Activated CD4-positive, alpha-beta T cell treated with anti-CD3 and anti-CD28 coated beads for 48 hours (primary cell): ENCODE data around the gene TMEM120A.
"Not testable (repeated sequence)": the region's sequence is repeated elsewhere in the genome, so short reads cannot be mapped to it uniquely, and the experiment has no call there.

Experiments
- DNase-seq: peaks from one replicate; pipeline ENCODE4 v3.0.0-alpha.2; 2020

TMEM120A gene

GRCh38 chr7:75994388-75995051, at the start of gene TMEM120A:
Gene TMEM120A, minus strand, starts transcription at chr7:75994595. Its CDS starts 25 bp downstream, at chr7:75994570.
- DNase-seq = peak; percentile 95

- DNase-seq = no peak
These were observed 45.7 kb upstream of the TMEM120A start for GRCh38 chr7:76040126-76040525.

GRCh38 chr7:76037310-76037709, 42.9 kb upstream of the TMEM120A start:
- DNase-seq = no peak

- no peak for DNase-seq
These were observed 37.6 kb upstream of the TMEM120A start for GRCh38 chr7:76031964-76032363.

- DNase-seq = not testable (repeated sequence)
These were observed 35.3 kb upstream of the TMEM120A start for GRCh38 chr7:76029682-76030081.

- no peak for DNase-seq
These were observed 28.6 kb upstream of the TMEM120A start for GRCh38 chr7:76023002-76023401.

- no peak for DNase-seq
These were observed 27.8 kb upstream of the TMEM120A start for GRCh38 chr7:76022026-76022780.

GRCh38 chr7:76020031-76020714, 25.8 kb upstream of the TMEM120A start:
- peak; percentile 80 for DNase-seq

GRCh38 chr7:76018520-76018919, 24.1 kb upstream of the TMEM120A start:
- DNase-seq = not testable (repeated sequence)

- DNase-seq = no peak
These were observed 22.0 kb upstream of the TMEM120A start for GRCh38 chr7:76016191-76016947.

GRCh38 chr7:76011442-76011861, 17.1 kb upstream of the TMEM120A start:
- DNase-seq = no peak

- DNase-seq = no peak
These were observed 15.5 kb upstream of the TMEM120A start for GRCh38 chr7:76009672-76010600.

- no peak for DNase-seq
These were observed 13.8 kb upstream of the TMEM120A start for GRCh38 chr7:76008156-76008687.

GRCh38 chr7:76005004-76005403, 10.6 kb upstream of the TMEM120A start:
- DNase-seq = not testable (repeated sequence)

- DNase-seq = no peak
These were observed 9.0 kb upstream of the TMEM120A start for GRCh38 chr7:76003351-76003750.

GRCh38 chr7:76002822-76003221, 8.4 kb upstream of the TMEM120A start:
- DNase-seq = no peak

GRCh38 chr7:76002139-76002538, 7.7 kb upstream of the TMEM120A start:
- DNase-seq = no peak

- no peak for DNase-seq
These were observed 6.2 kb upstream of the TMEM120A start for GRCh38 chr7:76000566-76000965.

- DNase-seq = no peak
These were observed 3.6 kb upstream of the TMEM120A start for GRCh38 chr7:75998038-75998437.

GRCh38 chr7:75996476-75996875, 2.1 kb upstream of the TMEM120A start:
- DNase-seq = no peak

GRCh38 chr7:75995996-75996395, 1.6 kb upstream of the TMEM120A start:
- DNase-seq = no peak

GRCh38 chr7:75995052-75995471, 667 bp upstream of the TMEM120A start:
- DNase-seq = no peak
